Measurements from ENCODE around the gene DCBLD1. TPM values are rescaled to one million over a fixed set of nuclear protein-coding genes. Genes with fewer than 3 reads are reported as not detected.

DCBLD1 gene
- total RNA-seq, 1 donor from 2014 or later: 64.8 TPM

DNA sequence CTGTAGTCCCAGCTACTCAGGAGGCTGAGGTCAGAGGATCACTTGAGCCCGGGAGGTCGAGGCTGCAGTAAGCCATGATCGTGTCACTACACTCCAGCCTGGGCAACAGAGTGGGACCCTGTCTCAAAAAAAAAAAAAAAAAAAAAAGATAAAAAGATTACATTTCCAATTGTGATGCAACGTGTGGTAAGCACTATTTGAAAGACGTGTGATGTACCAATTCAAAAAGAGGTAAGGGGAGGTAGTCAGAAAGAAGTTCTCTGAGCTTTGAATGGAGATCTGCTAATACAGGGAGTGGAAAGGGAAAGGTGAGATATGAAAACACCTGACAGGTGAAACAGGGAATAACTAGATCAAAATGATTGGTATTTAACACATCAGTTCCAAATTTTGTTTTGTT lies 108.0 kb downstream of the DCBLD1 start:
- Histone ChIP-seq H3K4me3 (ENCODE audit: low read depth, low read length) (no peak overlapping the region), H3K36me3 (ENCODE audit: control insufficient read depth, insufficient read depth, low read length) (peaks cover 1% of the 10 kb centered on the region), H3K27me3 (ENCODE audit: control insufficient read depth, insufficient read depth, low read length) (no peaks in the 10 kb centered on the region)
- TF ChIP-seq, protein P1, sequence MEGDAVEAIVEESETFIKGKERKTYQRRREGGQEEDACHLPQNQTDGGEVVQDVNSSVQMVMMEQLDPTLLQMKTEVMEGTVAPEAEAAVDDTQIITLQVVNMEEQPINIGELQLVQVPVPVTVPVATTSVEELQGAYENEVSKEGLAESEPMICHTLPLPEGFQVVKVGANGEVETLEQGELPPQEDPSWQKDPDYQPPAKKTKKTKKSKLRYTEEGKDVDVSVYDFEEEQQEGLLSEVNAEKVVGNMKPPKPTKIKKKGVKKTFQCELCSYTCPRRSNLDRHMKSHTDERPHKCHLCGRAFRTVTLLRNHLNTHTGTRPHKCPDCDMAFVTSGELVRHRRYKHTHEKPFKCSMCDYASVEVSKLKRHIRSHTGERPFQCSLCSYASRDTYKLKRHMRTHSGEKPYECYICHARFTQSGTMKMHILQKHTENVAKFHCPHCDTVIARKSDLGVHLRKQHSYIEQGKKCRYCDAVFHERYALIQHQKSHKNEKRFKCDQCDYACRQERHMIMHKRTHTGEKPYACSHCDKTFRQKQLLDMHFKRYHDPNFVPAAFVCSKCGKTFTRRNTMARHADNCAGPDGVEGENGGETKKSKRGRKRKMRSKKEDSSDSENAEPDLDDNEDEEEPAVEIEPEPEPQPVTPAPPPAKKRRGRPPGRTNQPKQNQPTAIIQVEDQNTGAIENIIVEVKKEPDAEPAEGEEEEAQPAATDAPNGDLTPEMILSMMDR (IDR thresholded peaks at IDR 0.05; ENCODE audit: insufficient read depth, low read length, severe bottlenecking): no peak
- DNase-seq (ENCODE audit: low read depth) (no peak), FAIRE-seq (no peak)

DNA sequence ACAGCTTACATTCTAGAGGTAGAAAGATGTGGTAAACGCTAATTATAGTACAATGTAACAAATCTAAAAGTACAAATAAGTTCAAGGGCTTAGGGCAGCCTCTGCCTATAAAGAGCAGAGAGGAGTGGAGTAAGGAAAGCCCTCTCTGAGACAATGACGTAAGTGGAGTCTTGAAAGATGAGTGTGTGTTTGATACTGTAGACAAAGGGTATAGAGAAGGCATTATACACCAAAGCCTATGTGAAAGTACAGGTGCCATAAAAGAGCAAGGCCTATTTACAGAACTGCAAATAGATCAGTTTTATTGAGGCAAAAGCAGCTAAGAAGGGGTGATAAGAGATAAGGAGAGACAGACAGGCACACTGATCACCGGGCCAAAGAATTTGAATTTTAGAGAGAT lies 108.9 kb downstream of the DCBLD1 start:
- no peak overlapping the region for H3K4me3 ChIP-seq (ENCODE audit: low read depth, low read length)
- TF ChIP-seq, protein P1 (IDR thresholded peaks at IDR 0.05; ENCODE audit: insufficient read depth, low read length, severe bottlenecking): no peak

DNA sequence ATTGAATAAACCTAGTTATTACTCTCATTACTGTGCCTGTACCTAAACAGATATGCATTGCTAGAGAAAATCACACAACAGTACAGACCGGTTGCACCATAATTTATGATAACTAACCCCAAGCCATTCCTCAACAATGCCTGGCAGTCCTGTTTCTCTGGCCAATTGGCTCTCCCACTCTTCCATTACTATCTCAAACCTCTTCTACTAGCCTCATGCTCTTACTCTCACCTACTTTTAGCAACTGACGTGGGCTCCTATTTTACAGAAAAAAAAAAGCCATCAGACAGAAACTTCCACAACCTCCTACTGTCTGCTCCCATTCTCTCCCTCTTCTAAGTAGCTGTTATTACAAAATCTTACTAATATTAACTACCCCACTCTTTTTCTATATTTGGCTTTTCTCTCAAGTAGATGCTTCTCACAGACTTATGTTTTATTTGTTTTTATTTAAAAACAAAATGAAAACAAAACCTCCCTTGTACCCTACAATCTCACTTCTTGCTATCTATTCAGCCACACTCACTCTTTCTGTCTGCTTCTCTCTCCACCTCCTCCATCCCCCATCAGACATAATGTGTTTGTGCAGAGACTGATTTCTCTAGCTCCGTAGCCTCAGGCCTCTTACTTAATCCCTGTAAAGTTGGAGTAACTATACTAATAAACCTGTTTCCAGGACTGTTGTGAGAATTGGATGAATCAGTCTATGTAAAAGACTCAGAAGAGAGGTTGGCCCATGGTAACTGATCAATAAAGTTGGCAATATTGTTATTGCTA lies 110.7 kb downstream of the DCBLD1 start:
- Histone ChIP-seq H3K4me3 (ENCODE audit: low read depth, low read length) (no peak overlapping the region), H3K36me3 (ENCODE audit: control insufficient read depth, insufficient read depth, low read length) (peaks cover 1% of the 10 kb centered on the region), H3K27me3 (ENCODE audit: control insufficient read depth, insufficient read depth, low read length) (no peaks in the 10 kb centered on the region)
- TF ChIP-seq, protein P1 (IDR thresholded peaks at IDR 0.05; ENCODE audit: insufficient read depth, low read length, severe bottlenecking): no peak
- FAIRE-seq (no peak), DNase-seq (ENCODE audit: low read depth) (peak; percentile 15)

More for the DNA sequence above, 108.9 kb downstream of the DCBLD1 start:
- DNase-seq (ENCODE audit: low read depth) (peak; percentile 13), FAIRE-seq (no peak)
- peaks cover 1% of the 10 kb centered on the region for H3K36me3 ChIP-seq (ENCODE audit: control insufficient read depth, insufficient read depth, low read length)
- no peaks in the 10 kb centered on the region for H3K27me3 ChIP-seq (ENCODE audit: control insufficient read depth, insufficient read depth, low read length)

DNA sequence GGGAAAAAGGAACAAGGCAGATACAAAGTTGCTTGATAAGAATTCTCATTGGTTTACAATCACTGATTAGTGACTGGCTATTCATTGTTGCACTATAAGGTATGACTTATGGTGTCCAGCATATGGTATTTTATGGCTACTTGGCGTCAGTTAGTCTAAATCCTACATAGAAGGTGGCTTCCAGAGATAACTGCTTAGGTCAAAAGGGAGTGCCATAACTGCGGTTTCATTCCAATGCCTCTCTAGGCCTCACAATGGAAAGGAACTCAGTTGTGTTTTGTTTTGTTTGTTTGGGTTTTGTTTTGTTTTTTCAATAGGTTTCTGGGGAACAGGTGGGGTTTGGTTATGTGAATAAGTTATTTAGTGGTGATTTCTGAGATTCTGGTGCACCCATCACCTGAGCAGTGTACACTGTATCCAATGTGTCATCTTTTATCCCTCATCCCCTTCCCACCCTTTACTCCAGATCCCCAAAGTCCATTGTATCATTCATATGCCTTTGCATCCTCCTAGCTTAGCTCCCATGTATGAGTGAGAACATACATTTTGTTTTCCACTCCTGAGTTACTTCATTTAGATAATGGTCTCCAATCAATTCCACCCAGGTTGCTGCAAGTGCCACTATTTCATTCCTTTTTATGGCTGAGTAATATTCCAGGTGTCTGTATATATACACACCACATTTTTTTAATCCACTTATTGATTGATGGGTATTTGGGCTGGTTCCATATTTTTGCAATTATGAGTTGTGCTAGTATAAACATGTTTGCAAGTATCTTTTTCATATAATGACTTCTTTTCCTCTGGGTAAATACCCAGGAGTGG lies 112.8 kb downstream of the DCBLD1 start:
- Histone ChIP-seq H3K4me3 (ENCODE audit: low read depth, low read length) (no peak overlapping the region), H3K27me3 (ENCODE audit: control insufficient read depth, insufficient read depth, low read length) (no peaks in the 10 kb centered on the region), H3K36me3 (ENCODE audit: control insufficient read depth, insufficient read depth, low read length) (peaks cover 1% of the 10 kb centered on the region)
- DNase-seq (ENCODE audit: low read depth) (no peak), FAIRE-seq (no peak)
- TF ChIP-seq, protein P1 (IDR thresholded peaks at IDR 0.05; ENCODE audit: insufficient read depth, low read length, severe bottlenecking): no peak

DNA sequence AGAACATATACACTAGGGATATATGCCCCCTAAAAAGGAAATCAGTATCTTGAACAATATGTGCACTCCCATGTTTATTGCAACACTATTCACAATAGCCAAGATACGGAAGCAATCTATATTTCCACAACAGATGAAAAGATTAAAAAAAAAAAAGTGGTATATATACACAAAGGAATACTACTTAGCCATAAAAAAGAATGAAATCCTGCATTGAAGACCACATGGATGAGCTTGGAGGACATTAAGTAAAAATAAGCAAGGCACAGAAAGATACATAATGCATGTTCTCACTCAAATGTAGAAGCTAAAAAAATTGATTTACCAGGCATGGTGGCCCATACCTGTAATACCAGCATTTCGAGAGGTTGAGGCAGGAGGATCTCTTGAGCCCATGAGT lies 115.3 kb downstream of the DCBLD1 start:
- TF ChIP-seq, protein P1 (IDR thresholded peaks at IDR 0.05; ENCODE audit: insufficient read depth, low read length, severe bottlenecking): no peak
- no peaks in the 10 kb centered on the region for H3K36me3 ChIP-seq (ENCODE audit: control insufficient read depth, insufficient read depth, low read length)
- no peaks in the 10 kb centered on the region for H3K27me3 ChIP-seq (ENCODE audit: control insufficient read depth, insufficient read depth, low read length)
- DNase-seq (ENCODE audit: low read depth) (no peak), FAIRE-seq (no peak)
- no peak overlapping the region for H3K4me3 ChIP-seq (ENCODE audit: low read depth, low read length)

Other genes with a start within 250 kb of the DCBLD1 start
- not detected in 2 replicates for gene VGLL2, start 217.1 kb upstream of the DCBLD1 start, total RNA-seq
- gene ROS1, start 56.7 kb upstream of the DCBLD1 start, total RNA-seq: 0.26 and 0.38 TPM in 2 replicates
- 41.1 and 49.0 TPM in 2 replicates for gene GOPC, start 119.8 kb downstream of the DCBLD1 start, total RNA-seq
- 29.5 and 31.5 TPM in 2 replicates for gene NUS1, start 192.8 kb downstream of the DCBLD1 start, total RNA-seq